IMR-90 (cell line): ENCODE results near the gene CHML. TPM values are rescaled to one million over a fixed set of nuclear protein-coding genes. Genes with fewer than 3 reads are reported as not detected.

Source experiments
- CEBPB ChIP-seq: IDR thresholded peaks from 2 replicates; pipeline ENCODE4 v1.6.1; 2012; ENCODE audit warnings: low read depth, low read length, improper control_type of control experiment
- MAZ ChIP-seq: IDR thresholded peaks from 2 replicates; pipeline ENCODE4 v1.6.1; 2012; ENCODE audit warnings: low read depth, mild to moderate bottlenecking, low read length, improper control_type of control experiment, moderate library complexity, borderline replicate concordance
- POLR2A ChIP-seq: IDR thresholded peaks from 2 replicates; pipeline ENCODE4 v1.6.1; 2012; ENCODE audit warnings: mild to moderate bottlenecking, low read depth, low read length
- RAD21 ChIP-seq: IDR thresholded peaks from 2 replicates; pipeline ENCODE4 v1.6.1; 2012; ENCODE audit warnings: low read length, improper control_type of control experiment
- RFX5 ChIP-seq: IDR thresholded peaks from 2 replicates; pipeline ENCODE4 v1.8.0; 2012; ENCODE audit warnings: low read depth, mild to moderate bottlenecking, low read length, moderate library complexity
- USF2 ChIP-seq: fragments of 150-350 bp; IDR thresholded peaks from 2 replicates; pipeline ENCODE4 v1.6.1; 2017; ENCODE audit warnings: mild to moderate bottlenecking, antibody characterized with exemption, low read length, low read depth
- polyA plus RNA-seq, 3 experiments: library from polyadenylated mRNA; depleted of rRNA; stranded (reverse); fragments of >200 nt; gene quantifications; 2 replicates each; pipeline ENCODE4 v1.2.3, GENCODE V29; 2012; ENCODE audit warnings: low replicate concordance in 1 of 3
- total RNA-seq: library from RNA; depleted of rRNA; stranded (reverse); fragments of >200 nt; gene quantifications from 2 replicates; pipeline ENCODE4 v1.2.3, GENCODE V29; 2012

The CHML gene
- total and polyA plus RNA-seq, 2 of the 4 experiments (the other 2 are of a cell fraction) = 5.3 to 25.6 TPM

- TF ChIP-seq MAZ (no peak), USF2 (no peak), POLR2A (no peak), RAD21 (no peak), CEBPB (no peak), RFX5 (no peak)
Observed at GRCh38 chr1:241638099-241638682, 2.0 kb downstream of the CHML start (continued).
